Stimulated activated CD8-positive, alpha-beta memory T cell treated with anti-CD3 and anti-CD28 coated beads, Interleukin-15, amount 100 ng/mL, for 1 hour (primary cell): ENCODE results near the gene DOHH.
"Not testable (repeated sequence)": the region's sequence is repeated elsewhere in the genome, so short reads cannot be mapped to it uniquely, and the experiment has no call there.

Experiments used
- DNase-seq: peaks from one replicate; pipeline ENCODE4 v3.0.0-alpha.2; 2020; ENCODE audit warnings: low read depth

Gene DOHH

DNA sequence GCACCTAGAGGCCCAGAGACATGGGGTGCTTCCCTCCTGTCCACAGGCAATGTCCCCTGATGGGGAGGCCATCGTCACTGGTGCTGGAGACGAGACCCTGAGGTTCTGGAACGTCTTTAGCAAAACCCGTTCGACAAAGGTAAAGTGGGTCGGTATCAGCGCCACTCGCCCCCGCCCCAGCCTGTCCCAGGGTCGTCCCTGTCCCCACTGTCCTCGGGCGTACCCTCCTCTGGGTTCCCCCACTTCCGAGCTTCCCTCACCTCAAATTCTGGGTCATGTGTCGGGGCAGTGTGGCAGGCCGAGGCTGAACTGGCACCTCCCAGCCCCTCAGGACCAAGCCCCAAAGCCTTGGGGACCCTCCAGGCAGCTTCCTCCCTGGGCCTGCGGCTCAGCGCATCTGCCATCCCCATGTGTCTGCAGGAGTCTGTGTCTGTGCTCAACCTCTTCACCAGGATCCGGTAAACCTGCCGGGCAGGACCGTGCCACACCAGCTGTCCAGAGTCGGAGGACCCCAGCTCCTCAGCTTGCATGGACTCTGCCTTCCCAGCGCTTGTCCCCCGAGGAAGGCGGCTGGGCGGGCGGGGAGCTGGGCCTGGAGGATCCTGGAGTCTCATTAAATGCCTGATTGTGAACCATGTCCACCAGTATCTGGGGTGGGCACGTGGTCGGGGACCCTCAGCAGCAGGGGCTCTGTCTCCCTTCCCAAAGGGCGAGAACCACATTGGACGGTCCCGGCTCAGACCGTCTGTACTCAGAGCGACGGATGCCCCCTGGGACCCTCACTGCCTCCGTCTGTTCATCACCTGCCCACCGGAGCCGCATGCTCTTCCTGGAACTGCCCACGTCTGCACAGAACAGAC is 34.1 kb upstream of the DOHH start:
- DNase-seq, result no peak

DNA sequence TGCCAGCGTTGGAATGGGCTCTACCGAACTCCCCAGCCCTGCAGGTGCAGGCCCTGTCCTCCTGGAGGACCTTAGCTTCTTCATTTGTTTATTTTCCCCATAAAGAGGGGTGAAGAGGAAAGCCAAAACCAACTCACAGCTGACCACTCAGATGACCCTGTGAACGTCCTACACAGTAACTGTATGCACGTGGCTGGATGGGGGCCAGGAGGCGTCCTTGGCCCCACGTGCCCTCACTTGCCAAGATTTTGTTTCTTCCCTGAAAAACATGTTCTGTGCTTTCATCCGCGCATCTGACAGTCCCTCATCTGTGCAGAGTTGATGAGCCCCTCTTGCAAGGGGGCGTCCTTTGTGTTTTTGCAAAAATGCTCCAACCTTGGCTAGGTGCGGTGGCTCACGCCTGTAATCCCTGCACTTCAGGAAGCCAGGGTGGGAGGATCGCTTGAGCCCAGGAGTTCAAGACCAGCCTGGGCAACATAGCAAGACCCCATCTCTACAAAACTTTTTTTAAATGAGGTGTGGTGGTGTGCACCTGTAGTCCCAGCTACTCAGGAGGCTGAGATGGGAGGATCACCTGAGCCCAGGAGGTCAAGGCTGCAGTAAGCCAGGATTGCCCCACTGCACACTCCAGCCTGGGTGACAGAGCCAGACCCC is 33.2 kb upstream of the DOHH start:
- no peak for DNase-seq

DNA sequence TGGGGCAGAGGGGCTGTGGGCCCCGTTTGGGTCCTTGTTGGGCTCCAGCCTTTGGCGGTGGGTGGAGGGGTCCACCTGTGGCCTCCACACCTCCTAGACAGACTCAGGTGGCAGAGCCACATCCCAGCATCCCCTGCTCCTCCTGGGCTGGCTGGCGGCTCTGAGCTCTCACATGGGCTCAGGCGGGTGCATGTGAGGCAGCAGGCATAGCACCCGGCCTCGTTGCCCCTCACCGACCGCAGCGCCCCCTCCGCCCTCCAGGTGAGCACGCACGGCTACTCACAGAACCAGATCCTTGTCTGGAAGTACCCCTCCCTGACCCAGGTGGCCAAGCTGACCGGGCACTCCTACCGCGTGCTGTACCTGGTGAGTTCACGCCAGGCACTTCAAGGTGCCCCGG is 32.6 kb upstream of the DOHH start:
- DNase-seq, result no peak

DNA sequence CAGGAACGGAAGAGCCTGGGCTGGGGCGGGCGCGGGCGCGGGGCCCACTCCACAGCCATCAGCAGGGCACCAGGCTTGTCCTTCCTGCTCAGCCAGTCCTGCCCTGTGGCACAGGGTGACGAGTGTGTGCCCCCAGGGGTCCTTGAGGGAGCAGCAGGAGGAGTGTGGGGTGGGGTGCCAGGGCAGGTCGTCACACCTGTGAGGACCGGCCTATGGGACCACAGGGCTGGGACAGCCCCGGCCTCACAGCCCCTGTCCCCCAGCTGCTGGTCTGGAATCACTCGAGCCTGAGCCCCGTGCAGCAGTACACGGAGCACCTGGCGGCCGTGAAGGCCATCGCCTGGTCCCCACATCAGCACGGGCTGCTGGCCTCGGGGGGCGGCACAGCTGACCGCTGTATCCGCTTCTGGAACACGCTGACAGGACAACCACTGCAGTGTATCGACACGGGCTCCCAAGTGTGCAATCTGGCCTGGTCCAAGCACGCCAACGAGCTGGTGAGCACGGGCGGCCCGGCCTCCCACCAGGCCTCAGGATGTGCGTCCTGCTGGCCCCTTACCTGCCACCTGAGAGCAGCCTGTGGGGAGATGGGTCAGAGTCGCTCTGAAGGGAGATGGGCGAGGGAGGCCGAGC is 31.8 kb upstream of the DOHH start:
- DNase-seq, result no peak

DNA sequence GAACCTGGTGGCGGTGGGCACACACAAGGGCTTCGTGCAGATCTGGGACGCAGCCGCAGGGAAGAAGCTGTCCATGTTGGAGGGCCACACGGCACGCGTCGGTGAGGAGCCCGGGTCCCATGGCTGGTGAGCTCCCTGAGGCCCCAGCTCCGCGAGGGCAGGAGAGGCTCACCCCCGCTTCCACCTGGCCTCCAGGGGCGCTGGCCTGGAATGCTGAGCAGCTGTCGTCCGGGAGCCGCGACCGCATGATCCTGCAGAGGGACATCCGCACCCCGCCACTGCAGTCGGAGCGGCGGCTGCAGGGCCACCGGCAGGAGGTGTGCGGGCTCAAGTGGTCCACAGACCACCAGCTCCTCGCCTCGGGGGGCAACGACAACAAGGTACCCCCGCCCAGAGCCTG is 31.2 kb upstream of the DOHH start:
- DNase-seq, result no peak

DNA sequence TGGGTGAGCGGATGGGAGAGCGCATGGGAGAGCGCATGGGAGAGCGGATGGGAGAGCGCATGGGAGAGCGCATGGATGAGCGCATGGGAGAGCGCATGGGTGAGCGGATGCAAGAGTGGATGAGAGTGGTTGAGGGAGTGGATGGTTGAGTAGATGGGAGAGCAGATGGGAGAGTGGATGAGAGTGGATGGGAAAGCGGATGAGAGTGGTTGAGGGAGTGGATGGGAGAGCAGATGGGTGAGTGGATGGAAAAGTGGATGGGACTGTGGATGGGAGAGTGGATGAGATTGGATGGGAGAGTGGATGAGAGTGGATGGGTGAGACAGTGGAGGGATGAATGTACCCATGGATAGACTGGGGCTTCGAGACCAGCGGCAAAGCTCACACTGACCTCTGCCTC is 29.9 kb upstream of the DOHH start:
- no peak for DNase-seq

DNA sequence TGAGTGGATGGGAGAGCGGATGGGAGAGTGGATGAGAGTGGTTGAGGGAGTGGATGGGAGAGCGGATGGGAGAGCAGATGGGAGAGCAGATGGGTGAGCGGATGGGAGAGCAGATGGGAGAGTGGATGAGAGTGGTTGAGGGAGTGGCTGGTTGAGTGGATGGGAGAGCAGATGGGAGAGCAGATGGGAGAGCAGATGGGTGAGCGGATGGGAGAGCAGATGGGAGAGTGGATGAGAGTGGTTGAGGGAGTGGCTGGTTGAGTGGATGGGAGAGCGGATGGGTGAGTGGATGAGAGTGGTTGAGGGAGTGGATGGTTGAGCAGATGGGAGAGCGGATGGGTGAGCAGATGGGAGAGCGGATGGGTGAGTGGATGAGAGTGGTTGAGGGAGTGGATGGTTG is 28.8 kb upstream of the DOHH start:
- not testable (repeated sequence) for DNase-seq

DNA sequence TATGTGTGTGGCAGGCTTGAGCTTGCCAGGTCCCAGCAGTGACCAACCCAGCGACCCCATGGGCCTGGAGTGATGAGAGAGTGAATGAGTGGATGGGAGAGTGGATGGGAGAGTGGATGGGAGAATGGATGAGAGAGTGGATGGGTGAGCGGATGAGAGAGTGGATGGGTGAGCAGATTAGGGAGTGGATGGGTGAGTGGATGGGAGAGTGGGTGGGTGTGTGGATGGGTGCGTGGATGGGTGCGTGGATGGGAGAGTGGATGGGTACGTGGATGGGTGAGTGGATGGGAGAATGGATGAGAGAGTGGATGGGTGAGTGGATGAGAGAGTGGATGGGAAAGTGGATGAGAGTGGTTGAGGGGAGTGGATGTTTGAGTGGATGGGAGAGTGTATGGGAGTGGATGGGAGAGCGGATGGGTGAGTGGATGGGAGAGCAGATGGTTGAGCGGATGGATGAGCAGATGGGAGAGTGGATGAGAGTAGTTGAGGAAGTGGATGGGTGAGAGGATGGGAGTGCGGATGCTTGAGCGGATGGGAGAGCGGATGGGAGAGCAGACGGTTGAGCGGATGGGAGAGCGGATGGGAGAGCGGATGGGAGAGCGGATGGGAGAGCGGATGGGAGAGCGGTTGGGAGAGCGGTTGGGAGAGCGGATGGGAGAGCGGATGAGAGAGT is 28.2 kb upstream of the DOHH start:
- DNase-seq, result no peak

DNA sequence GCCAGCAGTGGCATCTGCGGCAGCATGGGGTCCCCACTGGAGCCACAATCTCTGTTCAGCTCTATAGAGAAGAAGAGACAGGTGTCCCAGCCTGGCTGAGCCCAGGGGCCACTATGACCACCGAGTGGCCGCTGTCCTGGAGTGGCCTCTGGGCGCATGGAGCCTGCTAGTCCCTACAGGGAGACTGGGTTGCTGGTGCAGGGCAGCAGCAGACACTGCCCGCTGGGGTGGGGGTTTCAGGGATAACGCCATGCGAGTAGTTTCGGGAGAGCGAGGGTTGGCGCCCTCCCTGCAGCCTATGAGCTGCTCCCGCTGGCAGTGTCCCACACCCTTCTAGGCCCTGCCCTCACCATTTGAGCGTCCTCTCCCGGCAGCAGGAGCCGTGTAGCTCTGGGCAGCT is 27.6 kb upstream of the DOHH start:
- DNase-seq, result no peak

DNA sequence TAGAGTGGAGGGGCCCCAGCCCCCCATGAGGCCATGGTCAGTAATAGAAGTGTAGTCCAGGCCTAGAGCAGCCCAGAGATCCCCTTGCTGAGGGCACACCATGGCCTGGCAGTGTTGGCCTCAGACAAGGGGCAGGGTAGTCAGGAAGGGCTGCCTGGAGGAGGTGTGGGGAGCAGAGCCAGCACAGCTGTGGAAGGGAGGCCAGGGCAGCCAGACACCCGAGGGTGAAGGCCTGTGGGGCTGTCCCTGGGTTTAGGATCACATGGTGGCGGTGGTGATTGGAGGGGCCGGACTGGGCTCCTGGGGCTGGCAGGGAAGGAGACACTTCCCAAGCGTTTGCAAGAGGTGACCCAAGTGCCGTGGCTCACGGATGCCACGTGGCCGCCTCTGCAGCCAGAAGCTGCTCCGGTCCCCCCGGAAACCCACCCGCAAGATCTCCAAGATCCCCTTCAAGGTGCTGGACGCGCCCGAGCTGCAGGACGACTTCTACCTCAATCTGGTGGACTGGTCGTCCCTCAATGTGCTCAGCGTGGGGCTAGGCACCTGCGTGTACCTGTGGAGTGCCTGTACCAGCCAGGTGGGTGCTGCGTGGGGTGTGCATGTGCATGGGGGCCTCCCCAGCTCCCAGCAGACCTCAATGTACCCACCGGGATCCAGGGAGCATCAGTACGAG is 26.9 kb upstream of the DOHH start:
- DNase-seq, result no peak

DNA sequence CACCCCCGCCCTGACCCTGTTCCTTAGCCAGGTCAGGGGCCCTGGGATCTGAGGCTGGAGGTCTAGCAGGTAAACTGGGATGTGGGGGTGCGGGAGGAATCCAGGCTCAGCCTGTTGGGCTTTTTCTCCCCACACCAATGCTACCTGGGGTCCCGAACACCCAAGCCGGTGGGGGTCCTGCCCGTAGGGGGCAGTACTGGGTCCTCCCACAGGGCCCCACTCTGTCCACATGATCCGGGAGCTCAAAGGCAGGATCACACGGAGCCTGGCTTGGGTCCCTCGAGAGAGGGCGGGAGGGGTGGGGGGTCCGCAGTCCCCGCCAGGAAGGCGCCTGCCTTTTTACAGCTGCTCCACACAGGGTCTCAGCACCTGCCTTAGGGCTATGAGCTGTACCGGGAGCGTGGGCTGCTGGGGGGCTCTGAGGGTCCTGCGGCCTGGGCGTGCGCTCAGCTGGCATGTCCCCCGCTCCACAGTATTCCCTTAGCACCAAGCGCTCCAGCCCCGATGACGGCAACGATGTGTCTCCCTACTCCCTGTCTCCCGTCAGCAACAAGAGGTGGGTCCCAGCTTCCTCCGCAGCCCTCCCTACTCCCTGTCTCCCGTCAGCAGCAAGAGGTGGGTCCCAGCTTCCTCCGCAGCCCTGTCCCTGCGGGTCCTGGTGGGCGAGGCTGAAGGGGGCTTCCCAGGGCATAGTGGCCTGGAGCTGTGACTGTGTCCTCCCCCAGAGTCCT is 26.2 kb upstream of the DOHH start:
- no peak for DNase-seq

DNA sequence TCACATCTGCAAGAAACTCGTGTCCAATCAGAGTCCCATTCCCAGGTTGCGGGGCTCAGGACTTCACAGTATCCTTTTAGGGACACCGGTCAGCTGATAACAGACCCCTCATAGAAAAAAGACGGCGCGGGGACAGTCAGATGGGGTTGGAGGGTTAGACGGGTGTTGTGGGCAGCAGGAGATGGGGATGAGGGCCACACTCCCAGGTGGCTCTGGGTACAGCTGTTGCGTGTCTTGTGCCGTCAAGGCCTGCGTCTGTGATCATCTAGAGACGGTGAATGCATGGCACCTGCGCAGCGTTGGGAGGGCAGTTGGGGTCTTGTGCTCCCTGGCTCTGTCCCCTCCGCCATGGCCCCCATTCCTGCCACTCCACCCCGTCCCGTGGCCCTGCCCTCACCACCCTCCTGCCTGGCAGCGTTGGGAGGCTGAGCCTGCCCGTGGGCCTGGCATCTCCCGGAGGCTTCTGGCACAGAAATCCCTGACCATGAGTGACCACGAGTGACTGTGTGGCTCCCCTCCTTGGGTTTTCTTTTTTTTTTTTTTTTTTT is 24.5 kb upstream of the DOHH start:
- no peak for DNase-seq

DNA sequence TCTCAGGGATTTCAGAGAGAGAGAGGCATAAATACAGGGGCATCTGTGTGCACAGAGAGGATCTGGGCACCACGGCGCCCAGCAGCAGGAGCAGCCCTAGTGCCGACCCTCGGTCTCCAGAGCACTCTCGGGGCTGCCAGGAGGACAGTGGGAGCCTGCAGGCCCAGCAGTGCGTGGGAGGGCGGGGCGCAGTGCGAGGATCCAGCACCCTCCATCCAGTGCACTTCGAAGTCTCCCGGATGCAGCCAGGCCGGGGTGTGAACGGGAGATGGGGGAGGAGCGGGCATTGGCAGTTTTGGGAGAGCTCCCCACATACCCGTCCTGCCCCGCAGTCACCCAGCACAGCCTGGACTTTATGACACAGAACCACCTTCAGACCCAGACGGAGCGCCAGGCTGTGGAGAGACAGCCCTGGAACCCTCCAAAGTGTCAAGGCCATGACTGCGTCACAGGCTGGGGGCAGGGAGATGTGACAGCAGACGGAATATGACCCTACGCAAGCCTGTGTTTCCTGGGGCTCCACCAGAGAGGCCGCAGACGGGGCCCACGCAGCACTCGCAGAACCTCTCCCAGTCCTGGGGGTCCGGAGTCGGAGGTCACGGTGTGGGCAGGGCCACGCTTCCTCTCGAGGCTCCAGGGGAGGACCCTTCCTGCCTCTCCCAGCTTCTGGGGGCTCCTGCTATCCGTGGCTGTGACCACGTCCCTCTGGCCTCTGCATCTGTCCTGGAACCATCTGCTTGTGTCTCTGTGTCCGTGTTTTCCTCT is 23.8 kb upstream of the DOHH start:
- no peak for DNase-seq

DNA sequence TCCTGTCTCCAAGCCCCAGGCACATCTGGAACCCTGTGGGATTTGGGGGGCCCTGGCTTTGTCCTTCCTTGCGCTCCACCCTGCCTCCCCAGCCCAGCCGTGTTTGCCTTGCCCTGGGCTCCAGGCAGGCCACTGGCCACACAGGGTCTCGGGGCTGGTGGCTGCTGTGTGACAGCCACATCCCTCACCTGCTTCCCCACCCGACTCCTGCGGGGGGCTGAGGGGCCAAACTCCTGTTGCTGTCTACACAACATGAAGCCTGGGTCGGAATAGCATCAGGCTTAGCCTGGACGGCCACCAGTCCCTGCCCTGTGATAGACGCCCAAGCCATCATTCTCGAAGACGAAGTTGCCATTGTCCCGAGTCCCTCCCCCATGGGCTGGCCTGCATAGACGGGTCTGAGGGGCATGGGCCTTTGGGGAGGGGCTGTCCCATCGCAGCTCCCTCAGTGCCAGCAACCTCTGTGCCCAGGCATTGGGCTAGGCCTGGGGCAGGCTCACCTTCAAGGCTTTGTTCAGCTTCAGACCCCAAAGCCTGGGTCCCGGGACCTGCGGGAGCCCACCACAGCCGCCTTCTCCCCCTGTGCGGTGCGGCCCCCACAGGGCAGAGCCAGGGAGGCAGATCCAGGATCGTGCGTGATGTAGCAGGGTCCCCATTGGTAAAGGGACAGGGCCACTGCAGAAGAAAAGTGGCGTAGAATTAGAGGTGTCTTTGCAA is 23.0 kb upstream of the DOHH start:
- no peak for DNase-seq

DNA sequence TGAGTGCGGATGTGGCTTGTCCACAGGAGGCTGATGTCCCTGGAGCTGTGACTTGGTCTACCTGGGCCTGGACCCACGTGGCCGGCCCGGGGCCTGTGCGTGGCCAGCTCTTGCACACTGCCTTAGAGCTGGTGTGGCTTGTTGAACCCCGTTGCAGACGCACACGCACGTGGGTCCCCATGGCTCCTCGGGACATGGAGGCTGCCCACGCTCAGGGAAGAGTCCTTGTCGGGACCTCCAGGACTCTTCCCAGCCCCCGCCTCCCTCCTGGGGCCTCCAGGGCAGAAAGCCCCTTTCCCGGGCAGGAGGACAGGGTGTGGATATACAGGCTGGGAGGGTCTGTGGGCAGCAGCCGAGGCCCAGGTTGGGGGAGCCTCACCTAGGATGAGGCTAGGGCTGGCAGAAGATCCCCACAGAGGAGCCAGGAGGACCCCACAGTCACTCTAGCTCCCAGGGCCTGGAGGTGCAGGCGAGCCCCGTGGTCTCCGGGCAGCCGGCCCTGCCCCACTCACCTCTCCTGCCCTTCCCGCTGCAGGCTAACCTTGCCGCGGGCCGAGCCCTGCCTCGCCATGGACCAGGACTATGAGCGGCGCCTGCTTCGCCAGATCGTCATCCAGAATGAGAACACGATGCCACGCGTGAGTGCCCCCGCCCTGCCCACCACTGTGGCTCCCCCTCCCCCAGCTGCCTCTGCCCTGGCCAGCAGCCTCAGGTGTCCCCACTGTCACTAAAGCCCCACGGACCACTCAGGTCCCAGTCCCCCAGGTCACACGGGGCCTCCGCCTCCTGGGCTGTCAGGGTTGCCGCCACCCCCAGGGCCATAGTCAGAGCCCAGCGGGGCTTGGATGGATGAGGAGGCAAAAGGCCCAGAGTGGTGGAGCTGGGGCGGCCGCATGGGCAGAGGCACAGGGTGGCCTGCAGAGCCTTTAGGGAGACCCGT is 22.2 kb upstream of the DOHH start:
- no peak for DNase-seq

DNA sequence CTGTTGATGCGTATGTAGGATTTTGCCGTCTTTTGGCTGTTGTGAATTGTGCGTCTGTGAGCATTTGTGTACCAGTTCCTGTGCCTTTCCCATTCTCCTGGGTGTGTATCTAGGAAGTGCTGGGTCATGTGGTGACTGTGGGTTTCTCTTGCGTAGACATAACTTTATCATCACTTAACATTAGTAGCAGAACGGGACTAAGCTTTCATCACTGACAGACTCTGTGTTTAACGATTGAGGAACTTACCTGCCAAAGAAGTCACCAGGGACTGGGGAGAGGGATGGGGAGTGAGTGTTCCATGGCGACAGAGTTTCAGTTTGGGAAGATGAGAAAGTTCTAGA is 20.6 kb upstream of the DOHH start:
- no peak for DNase-seq

DNA sequence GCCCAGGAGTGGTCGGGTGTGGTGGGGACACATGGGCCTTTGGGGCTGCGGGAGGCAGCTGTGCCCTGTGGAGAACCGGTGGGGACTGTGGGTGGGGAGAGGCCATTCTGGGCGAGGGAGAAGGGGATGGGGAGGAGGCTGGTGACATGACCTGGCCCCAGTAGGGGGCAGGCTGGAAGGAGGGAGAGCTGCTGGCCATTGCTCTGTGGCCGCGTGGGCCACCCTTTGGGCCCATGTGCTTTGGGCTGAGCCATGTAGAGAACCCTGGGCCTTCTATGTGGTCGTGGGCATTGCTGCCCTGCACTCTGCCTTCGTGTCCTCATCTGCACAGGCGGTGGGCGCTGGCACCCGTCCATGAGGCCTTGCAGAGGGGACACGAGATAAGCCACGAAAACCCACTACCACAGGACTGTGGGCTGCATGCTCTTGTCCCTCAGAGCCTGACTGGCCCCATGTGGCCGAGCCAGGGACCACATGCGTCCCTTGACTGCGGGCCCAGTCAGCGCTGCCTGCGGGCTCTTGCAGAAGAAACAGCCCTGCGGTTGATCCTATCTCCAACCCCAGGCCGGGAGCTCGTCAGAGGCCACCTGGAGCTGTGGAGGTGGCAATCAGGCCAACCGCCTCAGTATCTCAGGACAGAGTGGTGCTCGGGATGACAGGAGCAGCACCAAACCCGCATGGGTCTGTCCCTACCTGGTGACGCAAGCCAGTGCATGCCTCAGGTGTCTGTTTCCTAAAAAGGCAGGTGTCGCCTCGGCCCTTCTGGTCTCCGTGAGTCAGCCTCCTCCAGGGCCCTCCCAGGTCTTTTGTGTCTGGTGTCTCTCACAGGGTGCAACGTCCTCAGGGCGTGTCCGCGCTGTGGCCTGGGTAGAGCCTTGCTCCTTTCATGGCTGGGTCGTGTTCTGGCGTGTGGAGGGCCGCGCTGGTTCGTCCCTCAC is 20.0 kb upstream of the DOHH start:
- DNase-seq, result no peak

DNA sequence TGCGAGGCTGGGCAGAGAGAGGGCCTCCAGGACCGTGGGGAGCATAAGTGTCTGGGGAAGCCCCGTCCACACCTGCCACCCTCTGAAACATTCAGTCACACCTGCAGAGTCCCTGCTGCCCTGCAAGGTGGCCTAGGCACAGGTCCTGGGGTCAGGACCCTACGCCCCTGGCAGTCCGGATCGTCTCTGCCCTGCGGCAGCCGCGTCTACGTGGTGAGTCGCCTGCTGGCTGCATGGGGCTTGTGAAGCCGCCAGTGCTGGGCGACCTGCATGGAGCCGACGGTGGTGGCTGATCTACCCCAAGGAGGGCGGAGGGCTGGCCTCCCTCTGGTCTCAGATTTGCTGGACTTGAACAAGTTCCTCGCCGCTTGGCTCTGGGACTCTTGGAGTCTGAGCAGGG is 18.7 kb upstream of the DOHH start:
- DNase-seq, result no peak
